Tongue (tissue), 2 donors: Measurements from ENCODE around the gene MEIOC. TPM values are rescaled to one million over a fixed set of nuclear protein-coding genes. Genes with fewer than 3 reads are reported as not detected.
"Not testable (repeated sequence)": the region's sequence is repeated elsewhere in the genome, so short reads cannot be mapped to it uniquely, and the experiment has no call there.

Source experiments
- DNase-seq: peaks from one replicate; pipeline ENCODE4 v3.0.0-alpha.2; 2015
- total RNA-seq: library from RNA; depleted of rRNA; stranded (reverse); fragments of >200 nt; gene quantifications from one replicate; pipeline ENCODE4 v1.2.3, GENCODE V29; 2014

MEIOC gene
- total RNA-seq, result not detected

DNA sequence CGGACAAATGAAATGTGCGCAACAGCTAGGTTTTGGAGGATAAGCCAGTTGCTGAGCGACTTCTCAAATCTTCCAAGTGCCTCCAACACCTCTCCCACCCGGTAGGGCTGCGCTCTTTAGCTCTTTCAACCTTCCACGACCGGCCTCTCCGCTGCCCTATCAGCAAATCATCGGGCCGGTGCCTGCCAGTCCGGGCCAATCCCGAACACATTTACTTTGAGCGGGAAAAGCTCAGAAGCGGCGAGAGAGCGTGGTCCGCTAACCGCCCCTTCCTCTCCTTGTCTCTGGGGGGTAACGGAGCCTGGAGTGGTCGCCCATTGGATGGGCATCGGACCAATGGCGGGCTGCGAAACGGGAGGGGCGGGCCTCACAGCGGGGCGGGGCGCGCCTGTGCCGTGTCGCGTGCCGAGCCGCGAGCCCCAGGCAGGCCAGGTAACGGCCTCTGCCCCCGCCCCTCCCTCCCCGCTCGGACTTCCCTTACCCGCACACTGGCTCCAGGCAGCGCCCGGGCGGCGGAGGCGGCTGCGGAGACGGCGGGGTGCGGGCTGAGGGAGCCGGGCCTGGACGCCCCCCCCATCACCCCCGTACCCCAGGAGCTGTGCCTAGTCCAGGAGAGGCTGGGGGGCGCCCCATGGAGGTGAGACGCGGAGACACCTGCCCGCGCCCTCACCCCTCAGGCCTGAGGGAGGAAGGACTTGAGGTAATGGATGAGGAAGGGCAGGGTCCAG, at the start of gene MEIOC:
TSS of gene MEIOC (plus strand) at position 486 of the 728 bp plus-strand sequence. CDS start at position 632, 146 bp downstream.
- peak; percentile 29 for DNase-seq

DNA sequence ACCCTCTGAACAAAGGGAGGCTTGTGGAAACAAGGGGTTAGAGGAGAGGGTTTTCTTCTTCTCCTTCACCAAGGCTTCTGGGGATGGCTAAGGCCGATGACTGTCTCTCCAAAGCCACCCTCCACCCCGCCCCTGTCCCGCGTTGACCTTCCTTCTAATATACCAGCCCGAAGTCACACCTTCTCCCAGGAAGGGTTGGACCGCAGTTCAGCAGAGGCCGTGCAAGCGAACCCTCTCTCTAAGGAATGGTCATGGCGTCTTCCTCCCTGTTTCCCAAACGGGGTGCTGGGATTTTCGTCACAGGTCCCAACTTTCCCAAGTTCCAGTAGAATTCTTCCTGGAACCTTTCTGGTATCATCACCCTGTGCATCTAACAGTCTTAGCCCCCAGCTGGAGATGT, 49.6 kb upstream of the MEIOC start:
- no peak for DNase-seq

DNA sequence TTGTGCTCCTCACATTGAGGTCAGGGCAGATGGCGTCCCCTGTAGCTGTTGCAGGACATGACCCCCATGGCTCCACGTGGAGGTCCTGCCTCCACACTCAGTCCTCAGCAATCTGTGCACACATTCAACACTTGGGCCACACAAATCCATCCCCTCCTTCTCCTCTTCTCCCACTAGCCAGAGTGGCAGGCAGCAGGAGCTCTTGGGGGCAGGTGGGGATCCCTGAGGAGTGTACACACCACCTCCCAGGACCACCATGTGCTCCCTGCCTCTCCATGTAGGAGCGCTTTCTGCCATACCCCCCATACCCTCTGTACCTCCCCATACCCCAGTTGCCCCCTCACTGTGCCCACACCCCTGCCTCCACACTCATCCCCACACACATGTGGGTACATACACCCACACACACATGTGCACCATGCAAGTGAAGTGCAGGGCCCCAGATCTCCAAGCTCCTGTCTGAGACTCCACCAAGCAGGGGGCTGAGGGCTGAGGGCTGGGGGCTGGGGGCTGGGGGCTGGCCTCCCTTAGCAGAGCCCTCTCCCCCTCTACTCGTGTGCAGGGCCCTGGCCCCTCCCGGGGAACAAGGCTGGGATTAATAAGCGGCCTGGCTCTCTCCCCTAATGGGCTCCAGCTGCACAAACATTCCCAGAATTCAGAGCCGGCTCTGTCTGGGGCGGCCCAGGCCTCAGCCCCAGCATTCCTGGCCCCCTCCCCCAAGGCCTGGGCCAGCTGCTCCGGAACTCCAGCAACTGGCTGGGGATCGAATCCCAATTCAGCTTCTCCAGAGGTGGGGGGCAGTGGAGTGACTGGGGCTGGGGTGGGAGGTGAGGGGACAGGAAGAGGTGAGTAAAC, 48.2 kb upstream of the MEIOC start:
- DNase-seq, result peak; percentile 93

DNA sequence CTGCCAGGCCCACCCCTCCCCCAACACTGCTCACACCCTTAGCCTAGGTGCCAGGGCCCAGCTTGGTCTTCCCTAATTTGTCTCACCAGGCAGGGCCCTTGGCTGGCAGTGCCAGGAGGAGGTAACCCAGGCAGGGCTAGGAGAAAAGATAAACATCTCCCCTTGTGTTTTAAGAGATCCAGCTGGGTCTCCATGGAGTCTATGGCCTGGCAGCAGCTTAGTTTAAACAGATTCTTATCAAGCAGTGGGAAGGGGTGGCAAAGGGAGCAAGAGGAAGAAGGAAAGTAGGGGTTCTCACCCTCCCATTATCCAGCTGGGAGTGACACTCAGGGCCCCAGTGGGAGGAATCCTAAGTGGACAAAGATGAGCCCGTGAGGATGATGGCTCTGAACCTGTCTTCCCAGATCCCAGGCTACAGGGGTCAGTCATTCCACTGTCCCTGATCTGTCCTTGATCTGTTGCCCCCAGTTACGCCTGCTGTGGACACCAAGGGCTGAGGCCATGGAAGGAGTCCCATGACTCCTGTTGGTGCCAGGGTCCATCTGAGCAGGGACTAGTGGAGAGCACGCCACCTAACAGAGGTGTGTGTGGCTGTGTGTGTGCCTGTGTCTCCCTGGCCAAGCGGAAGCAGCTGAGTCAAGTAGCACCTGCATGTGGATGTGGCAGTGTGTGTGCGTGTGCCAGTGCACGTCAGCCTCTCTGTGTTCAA, 47.4 kb upstream of the MEIOC start:
- no peak for DNase-seq

DNA sequence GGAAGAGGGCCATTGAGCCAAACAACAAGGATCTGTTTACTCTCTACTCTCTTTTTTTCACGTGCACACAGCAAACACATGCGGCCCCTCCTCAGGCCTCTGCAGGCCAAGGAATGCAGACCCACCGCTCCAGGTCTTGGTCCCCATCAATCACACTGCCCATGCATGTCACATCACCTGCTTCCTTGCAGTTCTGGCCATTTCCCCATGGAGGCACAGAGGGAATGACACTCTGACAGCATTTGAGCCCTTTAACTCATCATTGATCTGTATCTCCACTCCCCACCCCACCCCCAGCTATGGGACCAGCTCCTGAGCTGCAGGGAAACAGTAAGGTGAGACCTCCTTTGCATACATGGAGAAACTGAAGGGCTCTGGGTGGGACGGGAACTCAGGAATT, 45.9 kb upstream of the MEIOC start:
- DNase-seq, result no peak

DNA sequence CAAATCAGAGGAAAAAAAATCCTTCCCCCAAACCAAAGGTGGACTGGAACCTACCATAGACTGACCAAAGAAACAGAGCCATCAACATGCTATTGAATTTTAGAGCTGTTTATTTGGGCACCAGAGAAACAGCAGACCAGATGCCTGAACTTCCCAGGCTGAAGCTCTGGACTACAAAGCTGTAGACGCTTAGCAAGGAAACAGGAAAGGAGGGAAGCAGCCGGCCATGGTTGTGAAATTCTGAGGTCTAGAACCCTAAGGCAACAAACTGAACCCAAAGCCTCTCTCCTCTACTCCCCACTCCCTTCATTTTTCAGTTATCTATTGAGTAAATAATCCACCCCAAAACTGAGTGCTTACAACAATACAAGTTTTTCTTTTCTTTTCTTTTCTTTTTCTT, 45.4 kb upstream of the MEIOC start:
- DNase-seq, result no peak

DNA sequence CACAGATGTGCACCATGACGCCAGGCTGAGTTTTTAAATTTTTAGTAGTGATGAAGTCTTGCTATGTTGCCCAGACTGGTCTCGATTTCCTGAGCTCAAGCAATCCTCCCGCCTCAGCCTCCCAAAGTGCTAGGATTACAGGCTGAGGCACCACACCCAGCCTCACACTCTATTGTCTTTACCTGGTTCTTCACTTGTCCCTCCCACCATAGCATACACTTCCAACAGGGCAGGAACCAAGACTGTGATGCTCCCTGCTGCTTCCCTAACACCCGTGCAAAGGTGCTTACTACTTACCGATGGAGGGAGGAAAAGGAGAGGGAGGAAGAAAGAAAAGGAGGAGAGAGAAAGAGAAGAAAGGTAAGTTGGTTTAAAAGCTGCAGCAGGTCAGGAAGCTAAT, 41.4 kb upstream of the MEIOC start:
- DNase-seq, result no peak

DNA sequence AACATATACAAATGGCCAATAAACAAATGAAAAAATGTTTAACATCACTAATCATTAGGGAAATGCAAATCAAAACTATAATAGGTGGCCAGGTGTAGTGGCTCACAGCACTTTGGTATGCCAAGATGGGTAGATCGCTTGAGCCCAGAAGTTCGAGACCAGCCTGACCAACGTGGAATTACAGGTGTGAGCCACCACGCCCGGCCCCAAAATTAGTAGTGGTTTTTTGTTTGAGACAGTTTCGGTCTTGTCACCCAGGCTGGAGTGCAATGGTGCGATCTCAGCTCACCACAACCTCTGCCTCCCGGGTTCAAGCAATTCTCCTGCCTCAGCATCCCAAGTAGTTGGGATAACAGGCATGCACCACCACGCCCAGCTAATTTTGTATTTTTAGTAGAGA, 37.6 kb upstream of the MEIOC start:
- DNase-seq, result not testable (repeated sequence)

DNA sequence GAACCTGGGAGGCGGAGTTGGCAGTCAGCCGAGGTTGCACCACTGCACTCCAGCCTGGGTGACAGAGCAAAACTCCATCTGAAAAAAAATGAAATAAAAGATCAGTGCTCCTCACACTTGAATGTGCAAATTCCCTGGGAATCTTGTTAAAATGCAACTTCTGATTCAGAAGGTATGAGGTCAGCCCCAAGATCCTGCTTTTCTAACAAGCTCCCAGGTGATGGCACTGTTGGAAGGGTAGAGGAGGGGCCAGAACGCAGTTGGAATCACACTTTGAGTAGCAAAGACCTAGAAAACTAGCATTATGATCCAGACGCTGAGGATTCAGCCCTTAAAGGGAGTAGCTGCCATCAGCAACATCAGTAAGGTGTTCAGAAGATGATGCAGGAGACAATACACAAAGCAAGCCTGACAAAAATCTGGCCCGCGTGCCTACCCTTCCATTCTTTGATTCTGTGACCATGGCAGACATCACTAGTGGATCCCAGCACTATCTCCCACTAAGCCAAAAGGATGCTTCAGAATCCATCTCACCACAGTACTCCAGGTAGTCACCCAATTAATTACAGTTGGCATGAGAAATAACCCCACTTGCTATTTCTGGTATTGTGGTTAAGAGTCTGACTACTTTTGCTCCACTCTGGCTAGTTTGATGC, 33.1 kb upstream of the MEIOC start:
- no peak for DNase-seq

DNA sequence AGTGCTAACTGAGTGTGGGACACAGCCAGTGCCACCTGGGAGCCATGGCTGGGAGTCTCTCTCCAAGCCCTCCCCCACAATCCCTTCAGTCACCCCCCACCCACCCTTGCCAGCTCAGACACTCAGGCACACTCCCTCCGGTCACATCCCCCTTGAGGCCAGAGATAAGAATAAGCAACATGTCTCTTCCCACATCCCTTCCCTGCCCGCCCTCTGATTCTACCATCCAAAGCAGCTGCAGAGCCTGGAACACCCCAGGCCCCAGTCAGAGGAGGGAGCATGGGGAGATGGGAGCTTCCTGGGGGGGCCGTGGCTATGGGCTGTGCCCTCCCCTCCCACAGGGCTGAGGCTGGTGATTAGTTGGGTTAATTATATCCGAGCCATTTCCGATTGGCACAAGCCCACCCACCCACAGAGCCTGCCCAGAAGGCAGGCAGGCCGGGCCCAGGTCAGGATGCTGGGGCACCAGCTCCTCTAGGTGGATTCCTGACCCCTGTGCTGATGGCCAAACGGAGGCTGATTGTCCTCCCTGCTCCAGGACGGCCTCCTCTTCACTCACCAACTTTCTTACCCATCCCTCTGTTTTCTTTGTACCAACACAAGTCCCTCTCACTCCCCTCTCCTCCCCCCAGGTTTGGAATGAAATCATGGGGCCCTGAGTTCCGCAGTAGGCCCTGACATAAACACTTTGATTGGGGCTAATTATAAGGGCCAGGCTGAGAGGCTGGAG, 28.6 kb upstream of the MEIOC start:
- no peak for DNase-seq

DNA sequence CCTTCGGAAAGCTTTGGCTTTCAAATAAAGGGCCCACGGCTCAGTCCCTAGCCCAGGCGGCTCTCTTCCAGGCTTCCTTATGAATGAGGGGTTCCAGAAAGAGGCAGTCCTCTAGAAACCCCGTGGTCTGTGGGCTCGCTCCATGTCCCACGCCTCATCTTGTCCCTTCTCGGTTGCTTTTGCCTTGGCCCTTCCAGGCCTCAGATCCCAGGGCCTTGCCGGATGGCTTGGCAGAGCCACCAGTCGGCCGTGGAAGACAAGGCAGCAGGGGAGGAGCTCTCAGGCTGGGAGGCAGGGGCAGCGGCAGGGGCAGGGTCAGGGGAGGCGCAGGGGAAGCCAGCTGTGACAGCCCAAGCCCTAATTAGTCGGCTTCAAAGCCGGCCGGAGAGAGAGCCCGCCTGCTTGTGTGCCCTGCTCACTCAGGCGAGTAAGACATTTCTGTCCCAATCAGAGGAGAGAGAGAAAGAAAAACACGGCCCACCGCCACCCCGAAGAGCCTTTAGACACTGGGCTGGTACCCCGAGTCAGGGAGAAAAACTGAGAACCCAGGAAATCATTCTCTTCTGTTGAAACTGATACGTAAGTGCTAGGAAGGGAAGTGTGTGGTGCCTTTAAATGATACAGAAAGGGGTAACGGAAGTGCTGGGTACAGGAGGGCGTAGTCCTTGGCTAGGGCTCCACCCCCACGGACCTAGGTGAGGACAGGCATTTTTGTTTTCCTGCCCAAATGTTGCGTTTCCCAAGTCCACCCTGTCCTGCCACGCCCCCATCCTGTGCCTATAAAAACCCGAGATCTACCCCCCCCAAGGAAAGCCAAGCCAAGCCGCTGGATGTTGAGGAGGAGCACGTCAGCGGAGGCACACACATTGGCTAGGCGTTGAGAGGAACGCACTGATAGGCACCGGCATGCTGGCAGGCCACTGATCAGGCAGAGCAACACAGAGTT, 27.8 kb upstream of the MEIOC start:
- peak; percentile 86 for DNase-seq

DNA sequence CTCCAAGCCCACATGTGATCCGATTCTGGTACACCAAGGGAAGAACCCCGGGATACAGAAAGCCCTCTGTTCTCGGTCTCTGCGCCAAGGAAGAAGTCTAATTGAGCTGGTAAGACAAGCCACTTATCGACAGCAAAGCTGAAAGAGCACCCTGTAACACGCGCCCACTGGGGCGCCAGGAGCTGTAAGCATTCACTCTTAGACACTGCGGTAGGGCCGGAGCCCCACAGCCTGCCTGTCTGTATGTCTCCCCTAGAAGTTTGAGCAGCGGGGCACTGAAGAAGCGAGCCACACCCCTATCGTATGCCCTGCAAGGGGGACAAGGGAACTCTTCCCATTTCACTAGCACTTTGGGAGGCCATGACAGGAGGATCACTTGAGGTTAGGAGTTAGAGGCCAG, 27.0 kb upstream of the MEIOC start:
- DNase-seq, result no peak

DNA sequence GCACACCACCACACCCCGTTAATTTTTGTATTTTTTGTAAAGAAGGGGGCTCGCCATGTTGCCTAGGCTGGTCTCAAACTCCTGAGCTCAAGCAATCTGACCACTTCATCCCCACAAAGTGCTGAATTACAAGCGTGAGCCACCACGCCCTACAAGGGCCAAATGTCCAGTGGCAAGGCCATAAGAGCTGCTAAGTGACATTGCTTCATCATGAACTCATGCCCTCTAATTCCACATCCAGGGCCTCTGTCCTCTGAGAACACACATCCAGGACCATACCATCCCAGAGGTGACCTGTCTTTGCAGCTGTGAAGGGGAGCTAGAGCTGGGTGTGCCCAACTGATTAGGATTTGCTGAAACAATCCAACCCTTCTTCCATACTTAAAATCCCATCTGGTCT, 25.6 kb upstream of the MEIOC start:
- DNase-seq, result no peak

DNA sequence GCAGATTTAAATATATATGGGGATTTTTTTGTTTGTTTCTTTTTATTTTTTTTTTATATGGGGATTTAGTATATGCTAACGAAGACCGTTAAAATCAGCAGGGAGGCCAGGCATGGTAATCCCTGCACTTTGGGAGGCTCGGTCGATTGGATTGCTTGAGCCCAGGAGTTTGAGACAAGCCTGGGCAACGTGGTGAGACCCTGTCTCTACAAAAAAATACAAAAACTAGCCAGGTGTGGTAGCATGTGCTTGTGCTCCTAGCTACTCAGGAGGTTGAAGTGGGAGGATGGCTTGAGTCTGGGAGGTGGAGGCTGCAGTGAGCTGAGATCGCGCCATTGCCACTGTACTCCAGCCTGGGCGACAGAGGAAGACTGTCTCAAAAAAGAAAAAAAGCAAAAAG, 22.3 kb upstream of the MEIOC start:
- DNase-seq, result no peak

DNA sequence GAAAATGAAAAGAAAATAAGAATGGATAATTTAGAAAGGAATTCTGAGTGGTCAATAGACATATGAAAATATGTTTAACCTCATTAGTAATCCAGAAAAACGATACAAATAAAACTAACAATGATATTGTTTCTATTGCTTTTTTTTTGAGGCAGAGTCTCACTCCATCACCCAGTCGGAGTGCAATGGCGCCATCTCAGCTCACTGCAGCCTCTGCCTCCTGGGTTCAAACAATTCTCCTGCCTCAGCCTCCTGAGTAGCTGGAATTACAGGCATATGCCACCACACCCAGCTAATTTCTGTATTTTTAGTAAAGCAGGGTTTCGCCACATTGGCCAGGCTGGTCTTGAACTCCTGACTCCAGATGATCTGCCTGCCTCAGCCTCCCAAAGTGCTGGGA, 21.9 kb upstream of the MEIOC start:
- DNase-seq, result not testable (repeated sequence)

DNA sequence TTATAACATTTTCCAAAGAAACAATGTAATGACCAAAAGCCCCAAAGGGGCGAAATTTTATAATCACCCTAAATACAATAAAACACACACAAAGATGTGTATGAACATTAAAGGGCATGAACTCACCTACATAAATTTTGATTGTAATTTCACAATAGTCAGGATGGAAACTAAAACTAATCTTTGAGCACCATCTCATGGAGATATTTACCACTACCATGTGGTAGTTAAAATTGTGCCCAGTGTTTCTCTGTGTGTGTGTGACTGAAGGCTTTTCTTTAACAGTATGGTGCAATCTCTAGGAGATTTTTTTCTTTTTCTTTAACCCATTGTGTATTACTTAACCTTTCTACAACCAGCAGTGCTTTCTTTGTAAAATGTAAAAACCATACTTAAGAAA, 19.7 kb upstream of the MEIOC start:
- peak; percentile 59 for DNase-seq

DNA sequence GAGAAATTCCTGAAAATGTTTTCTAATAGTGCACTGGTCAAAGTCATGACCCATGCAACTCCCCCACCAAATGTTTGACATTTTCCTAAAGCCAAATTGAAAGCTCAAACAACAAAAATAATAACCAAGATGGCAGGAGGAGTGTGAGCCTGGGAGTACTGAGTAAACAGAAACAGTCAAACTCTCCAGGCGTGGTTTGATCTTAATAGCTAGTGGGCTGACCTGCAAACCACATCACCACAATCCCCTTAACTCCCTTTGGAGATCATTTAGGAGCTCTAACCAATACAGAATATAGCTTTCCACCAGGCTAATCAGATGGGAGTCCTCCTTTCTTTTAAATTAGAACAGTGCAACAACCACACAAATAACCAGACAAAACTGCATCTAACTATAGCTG, 19.2 kb upstream of the MEIOC start:
- no peak for DNase-seq

DNA sequence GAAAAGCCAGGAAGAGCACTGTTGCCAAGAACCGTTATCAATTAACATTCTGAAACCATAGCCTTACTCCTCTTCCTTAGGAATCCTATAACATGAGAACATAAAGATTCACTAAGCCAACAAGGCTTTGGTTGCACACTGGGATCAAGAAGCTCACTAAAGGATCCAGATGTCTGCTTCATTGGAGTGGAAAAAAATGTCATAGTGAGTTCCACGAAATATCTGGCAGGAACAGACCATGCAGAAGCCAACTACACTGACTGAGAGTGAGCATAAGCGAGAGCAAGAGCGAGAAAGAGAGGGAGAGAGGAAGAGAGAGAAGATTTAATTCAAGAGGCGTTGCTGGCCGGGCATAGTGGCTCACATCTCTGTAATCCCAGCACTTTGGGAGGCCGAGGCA, 13.4 kb upstream of the MEIOC start:
- DNase-seq, result peak; percentile 88

DNA sequence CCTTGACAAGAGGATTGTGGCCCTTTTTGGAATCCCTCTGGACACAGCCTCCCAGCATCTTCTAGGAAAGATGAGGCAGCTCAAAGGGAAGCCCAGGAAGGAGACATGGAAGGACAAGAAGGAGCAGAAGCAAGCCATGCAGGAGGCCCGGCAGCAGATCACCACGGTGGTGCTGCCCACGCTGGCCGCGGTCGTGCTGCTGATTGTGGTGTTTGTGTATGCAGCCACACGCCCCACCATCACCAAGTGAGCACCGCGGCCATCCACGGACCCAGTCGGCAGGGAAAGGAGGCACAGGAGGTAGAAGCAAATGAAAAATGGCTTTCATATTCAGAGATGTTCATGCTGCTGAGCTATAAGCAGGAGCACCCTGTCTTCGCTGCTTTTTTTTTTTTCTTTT, 10.9 kb upstream of the MEIOC start:
- DNase-seq, result no peak

DNA sequence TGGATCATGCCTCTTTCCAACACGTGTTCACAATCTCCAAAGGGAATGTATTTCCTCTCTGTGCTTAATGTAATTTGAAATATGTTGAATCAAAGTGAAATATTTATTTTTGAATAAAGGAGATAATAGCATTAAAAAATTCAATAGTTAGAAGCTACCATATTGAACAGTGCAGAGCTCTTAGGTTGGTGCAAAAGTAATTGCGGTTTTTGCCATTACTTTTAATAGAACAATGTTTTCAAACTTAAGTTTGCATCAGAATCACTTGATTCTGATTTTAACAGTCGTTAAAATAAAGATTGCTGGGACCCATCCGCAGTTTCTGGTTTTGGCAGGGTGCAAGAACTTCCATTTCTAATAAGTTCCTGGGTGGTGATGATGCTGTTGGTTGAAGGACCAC, 10.0 kb upstream of the MEIOC start:
- no peak for DNase-seq

DNA sequence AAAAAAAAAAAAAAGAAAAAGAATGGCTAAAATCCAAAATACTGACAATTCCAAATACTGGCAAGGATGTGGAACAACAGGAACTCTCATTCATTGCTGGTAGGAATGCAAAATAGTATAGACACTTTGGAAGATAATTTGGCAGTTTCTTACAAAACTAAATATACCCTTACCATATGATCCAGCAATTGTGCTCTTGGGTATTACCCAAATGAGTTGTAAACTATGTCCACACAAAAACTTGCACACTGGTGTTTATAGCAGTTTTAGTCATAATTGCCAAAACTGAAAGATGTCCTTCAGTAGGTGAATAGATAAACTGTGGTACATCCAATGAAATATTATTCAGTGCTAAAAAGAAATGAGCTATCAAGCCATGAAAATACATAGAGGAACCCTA, 8.5 kb upstream of the MEIOC start:
- DNase-seq, result no peak
